ENCODE data around the gene SF3B3.
A peak's percentile ranks its signal among the peaks of the same experiment; 100 is the strongest.

The SF3B3 gene

DNA sequence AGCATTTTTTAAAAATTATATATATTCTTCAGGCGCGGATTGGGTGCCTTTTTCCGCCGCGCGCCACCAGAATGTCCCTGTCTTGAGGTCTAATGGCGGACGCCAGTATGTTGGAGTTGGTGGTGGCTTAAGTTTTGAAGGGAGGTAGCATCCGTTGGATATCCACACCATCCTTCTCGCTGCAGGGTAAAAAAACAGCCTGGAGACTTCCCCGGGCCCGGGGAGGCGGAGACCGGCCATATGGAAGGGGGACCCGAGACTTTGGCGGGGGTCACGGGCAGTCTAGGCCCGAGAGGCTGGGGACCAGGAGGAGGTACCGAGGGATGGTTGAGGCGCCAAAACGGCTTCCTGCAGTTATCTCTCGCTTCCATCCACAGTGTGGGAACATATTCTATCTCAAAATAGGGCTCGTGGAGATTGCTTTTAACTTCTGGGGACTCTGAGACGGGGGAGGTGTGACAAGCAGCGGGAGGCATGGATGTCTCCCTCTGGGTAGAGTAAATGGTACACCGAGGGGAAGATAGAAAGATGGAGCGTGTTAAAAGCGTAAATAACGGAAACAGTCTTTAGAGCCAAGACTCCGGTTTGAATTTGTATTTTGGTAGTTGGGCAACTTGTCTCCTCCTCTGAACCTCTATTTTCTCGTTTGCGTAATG, at the start of gene SF3B3:
Gene SF3B3, plus strand, starts transcription at position 74 of the 656 bp plus-strand sequence. CDS start 2,841 bp downstream, outside the sequence.
- DNase-seq, result peak in 1 of 2 experiments; percentile 92

DNA sequence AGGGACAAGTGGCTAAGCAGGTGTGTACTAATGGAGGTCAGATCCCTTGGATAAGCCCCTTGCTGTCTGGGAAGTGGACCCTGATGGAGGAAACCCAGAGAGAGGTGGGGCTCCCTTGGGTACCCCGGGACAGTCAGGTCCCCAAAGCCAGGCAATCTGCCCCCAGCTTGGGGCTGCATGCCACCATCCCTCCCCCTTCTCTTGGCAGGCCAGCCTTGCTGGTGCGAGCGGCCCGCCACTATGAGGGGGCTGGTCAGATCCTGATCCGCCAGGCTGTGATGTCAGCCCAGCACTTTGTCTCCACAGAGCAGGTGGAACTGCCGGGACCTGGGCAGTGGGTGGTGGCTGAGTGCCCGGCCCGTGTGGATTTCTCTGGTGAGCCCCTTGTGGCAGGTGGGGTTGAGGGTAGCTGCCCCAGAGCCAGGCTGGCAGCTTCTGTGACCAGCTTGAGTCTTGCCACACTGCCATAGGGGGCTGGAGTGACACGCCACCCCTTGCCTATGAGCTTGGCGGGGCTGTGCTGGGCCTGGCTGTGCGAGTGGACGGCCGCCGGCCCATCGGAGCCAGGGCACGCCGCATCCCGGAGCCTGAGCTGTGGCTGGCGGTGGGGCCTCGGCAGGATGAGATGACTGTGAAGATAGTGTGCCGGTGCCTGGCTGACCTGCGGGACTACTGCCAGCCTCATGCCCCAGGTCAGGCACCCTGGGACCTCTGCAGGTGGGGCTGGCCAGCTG, 49.1 kb upstream of the SF3B3 start:
- DNase-seq, result no peak

DNA sequence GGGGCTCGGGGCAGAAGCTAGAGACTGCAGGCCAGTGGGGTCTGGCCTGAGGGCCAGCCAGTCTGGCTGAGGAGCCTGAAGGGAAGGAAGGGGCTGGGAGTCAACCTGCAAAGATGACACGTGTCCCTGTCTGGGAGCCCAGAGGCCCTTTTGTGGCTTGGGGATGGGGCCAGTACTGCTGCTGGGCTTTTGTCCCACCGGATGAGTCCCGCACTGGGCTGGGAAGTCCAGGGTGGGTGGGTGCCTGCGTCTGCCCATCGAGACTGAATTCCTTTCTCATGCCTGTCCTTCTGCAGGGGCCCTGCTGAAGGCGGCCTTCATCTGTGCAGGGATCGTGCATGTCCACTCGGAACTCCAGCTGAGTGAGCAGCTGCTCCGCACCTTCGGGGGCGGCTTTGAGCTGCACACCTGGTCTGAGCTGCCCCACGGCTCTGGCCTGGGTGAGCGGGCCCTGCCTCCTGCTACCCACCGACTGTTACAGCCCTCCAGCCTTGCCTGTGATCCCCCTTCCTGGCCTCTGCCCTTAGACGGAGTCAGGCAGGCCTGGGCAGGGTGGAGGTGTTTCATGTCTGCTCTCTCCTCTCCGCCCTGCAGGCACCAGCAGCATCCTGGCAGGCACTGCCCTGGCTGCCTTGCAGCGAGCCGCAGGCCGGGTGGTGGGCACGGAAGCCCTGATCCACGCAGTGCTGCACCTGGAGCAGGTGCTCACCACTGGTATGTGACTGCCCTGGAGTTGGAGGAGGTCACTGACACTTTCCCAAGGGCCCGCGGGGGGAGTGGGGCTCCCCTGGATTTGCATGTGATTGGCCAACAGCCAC, 48.4 kb upstream of the SF3B3 start:
- DNase-seq, result no peak

DNA sequence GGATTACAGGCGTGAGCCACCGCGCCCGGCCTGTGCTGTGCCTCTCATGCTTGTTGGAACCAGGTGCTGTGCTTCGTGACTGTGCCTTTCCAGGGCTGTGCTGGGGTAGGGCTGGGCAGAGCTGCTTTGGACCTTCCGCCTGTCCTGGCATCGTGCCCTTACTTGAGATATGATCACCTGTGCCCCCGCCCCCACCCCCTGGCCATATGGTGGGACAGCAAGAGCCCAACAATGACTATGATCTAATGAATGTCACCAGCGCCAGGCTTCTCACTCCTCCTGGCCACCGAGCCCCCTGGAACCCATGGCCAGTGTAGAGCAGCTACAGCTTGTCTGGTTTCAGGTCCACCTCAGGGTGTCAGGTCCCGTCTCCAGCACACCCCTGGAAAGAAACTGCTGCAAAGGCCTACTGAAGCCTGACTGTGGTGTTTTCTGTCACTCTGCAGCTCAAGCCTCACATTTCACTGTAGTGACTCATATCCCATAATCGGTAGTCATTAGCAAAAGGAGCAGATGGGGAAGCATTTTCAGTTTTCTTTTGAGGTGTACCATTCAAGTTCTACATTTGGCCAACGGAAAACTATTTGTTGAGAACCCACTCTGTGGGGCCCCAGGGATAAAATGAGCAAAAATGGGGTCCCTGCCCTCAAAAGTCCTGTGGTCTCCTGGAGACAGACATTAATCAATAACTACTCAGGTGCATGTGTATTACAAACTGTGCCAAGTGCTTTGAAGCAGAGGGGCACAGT, 47.2 kb upstream of the SF3B3 start:
- DNase-seq, result peak in 1 of 2 experiments; percentile 66

DNA sequence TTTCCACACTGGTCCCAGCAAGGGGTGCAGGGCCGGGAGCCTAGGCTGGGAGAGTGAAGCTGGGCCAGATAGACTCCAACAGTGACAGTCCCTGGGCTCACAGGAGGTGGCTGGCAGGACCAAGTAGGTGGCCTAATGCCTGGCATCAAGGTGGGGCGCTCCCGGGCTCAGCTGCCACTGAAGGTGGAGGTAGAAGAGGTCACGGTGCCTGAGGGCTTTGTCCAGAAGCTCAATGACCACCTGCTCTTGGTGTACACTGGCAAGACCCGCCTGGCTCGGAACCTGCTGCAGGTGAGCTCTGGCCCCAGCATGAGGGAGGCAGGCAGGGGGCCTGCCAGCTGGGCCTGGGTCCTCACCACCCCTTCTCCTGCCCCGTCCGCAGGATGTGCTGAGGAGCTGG, 45.4 kb upstream of the SF3B3 start:
- no peak for DNase-seq

DNA sequence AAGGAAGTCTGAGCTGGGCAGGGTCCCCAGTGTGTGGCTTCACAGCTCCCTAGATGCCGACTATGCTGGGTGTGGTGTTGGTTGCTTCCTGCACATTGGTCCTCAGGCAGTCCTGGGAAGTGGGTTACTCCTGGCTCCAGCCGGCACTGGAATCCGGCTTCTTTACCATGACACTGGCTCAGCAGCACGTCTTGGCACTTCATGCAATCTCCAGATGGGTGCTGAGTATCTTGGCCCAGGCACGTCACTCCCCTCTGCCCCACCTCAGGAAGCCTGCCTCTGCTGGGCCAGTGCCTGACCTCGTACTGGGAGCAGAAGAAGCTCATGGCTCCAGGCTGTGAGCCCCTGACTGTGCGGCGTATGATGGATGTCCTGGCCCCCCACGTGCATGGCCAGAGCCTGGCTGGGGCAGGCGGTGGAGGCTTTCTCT, 44.7 kb upstream of the SF3B3 start:
- no peak for DNase-seq

DNA sequence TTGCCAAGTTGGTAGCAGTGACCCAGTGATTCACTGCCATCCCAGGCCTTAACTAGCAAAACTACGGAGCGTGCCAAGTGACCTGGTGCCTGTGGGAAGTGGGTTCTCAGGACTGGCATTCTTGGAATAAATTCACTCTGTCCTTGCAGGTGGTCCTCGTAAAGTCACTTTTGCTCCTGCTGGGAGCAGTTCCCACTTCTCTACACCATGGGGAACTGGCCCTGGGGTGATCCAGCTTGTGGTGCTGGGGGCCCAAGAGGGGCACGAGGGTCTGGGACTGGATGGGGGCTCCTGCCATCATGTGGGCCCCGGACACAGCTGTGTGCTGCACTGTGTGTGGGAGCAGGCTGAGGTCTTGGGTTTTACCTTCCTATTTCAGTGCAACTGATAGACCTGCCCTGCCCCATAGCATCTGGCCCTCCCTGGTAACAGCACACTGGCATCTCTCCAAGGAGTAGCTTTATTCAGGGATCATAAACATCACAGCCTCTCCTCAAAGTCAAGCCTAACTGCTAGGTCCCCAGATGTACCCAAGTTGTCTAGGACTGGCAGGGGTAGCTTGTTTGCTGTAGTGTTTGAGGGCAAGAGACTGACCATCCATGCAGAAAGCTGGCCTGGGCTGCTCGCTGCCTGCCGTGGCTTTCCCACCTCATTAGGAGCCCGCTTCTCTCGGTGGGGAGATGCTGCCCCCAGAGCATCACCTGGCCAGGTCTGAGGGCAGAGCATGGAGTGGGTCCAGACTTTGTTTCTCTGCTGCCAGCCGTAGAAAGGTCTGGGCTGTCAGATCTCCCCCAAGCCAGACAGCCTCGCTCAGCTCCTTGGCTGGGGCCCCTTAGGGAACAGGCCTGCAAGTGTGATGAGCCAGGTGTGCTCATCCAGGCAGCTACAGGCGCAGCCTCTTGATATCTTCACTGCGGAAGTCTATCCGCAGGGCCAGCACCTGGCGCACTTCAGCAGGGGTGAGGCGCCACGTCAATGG, 43.2 kb upstream of the SF3B3 start:
- no peak for DNase-seq

DNA sequence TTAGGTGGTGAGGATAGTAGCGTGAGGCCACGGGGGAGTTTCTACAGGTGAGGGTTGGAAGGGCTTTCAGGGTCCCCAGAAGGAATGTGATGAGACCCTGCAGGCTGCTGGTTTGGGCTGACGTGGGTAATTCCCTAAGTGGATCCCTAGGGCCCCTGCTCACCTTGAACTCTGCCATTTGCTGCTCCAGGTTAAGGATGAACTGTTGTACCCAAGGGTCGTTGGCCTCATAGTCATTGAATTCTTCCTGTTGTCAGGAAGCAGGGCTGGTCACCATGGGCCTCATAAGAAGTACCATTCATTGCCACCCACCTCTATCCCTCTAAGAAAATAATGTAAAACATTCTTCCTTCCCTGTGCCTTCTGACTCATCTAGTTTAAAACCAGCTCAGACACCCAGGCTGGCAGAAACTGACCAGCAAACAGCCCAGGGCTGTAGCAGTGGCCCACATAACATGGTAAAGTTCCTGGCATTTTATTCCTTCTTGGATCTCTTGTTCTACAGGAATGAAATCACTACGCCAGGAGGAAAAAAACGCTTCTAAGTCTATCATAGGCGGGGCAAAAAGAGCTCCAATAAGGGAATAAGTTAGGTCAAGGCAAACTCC, 41.6 kb upstream of the SF3B3 start:
- DNase-seq, result no peak

DNA sequence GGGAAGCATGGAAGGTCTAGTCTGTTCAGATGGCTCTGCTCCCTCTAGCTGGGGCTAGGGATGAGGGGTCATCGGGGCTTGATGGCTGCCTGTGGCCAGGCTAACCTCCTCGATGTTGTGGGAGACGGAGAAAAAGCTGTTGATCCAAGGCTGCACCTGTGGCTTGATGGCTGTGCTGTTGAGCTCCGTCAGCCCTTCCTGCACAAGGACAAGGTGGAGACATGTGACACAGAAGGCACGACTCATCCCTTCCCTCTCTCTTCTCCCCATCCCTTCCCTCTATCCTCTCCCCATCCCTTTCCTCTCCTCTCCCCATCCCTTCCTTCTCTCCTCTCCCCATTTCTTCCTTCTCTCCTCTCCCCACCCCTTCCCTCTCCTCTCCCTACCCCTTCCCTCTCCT, 41.0 kb upstream of the SF3B3 start:
- no peak for DNase-seq

DNA sequence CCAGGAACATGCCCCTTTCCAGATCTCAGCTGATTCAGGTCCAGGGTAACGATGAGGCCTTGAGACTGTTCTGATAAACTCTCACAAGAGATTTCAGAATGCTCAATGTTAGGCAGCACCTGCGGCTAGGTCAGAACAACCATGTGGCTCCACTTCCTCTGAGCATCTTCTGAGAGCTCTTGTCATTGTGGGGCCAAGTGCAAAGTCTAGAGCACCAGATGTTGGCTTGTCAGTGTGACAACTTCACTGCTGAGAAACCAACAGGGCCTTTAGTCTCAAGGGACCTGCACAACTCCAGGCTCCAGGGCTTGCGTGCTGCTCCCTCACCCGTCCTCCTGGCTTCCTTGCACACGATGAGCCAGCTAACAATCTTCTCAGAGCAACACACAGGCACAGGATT, 40.2 kb upstream of the SF3B3 start:
- DNase-seq, result no peak

DNA sequence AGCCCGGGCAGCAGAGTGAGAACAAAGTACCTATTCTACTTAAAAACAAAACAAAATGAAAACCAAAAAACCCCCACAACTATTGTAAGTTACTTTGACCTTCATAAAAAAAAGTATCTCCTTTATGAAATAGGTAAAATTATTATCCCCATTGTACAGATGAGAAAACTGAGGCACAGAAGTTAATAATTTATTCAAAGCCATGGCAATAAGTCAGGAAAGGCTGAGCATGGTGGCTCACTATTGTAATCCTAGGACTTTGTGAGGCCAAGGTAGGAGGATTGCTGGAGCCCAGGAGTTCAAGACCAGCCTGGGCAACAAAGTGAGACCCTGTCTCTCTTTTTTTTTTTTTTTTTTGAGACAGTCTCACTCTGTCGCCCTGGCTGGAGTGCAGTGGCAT, 38.7 kb upstream of the SF3B3 start:
- DNase-seq, result no peak

DNA sequence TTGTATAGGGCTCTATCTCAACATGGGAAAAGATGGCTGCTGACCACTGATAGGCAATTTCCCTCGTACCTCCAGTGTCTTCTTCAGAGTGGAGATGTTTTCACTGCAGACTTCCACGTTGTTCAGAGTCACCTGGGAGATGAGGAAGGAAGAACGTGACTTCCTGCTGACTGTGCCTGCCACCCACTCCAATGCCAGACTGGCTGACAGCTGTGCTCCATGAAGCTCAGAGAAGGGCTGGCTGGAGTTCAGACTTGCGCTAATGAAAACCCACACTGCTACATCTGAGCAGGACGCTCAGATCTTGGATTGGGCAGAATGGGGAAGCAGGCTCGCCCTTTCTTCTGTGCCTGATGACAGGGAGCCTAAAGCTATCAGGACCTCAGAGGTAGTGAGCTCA, 33.4 kb upstream of the SF3B3 start:
- no peak for DNase-seq

DNA sequence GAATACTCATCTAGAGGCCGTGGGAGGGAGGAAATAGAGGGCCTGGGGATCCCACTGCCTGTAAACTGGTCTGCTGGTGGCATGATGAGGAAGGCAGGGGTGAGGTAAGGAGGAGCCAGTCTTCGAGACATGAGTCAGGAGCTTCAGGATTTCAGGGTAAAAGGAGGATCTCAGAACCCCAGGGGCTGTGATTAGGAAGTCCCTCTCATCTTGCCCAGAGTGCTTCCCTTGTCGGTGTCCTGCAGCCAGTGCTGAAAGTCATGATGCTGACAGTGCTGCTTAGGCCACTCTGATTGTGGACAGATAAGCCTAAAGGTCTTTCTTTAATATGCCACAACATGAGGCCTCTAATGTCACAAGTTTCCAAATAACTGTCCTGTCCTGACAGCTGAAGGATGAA, 29.8 kb upstream of the SF3B3 start:
- no peak for DNase-seq

DNA sequence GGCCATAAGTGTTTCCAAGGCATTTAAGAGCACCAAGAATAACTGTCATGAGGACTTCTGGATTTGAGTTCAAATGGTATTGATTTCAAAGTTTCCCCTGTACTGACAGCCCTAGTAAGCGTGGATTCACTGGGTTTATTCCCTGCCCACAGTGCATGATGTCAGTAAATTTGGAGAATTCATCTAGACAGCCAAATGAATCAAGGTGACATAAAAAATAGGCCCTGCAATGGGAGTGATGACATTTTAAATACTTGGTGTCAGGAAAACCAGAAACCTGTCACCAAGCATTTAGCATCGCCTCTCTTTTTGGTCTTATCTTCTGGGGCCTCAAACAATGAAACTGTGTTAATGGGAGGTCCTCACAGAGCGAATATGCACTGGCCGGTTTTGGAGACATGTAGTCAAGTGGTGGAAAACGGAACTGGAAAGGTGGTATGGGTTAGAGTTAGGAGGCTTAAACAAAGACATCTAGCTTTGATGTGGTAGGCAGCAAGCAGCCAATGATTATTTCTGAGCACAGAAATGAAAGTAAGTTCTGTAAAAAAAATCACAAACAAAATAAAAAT, 29.3 kb upstream of the SF3B3 start:
- no peak for DNase-seq

DNA sequence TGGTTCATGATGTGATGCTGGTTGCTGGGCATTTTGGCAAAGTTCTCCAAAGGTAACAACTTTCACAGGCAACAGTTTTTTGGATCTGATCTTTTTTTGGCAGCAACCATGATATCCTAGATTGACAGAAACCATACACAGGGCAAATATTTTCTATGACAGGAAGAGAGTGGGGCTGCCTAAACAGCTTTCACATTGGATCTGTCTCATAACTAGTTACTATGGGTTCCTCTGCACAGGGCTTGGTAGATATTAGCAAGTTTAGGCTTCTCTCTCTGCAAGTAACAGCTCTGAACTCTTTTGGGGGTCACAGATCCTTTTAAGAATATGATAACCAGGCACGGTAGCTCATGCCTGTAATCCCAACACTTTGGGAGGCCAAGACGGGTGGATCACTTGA, 28.8 kb upstream of the SF3B3 start:
- no peak for DNase-seq

DNA sequence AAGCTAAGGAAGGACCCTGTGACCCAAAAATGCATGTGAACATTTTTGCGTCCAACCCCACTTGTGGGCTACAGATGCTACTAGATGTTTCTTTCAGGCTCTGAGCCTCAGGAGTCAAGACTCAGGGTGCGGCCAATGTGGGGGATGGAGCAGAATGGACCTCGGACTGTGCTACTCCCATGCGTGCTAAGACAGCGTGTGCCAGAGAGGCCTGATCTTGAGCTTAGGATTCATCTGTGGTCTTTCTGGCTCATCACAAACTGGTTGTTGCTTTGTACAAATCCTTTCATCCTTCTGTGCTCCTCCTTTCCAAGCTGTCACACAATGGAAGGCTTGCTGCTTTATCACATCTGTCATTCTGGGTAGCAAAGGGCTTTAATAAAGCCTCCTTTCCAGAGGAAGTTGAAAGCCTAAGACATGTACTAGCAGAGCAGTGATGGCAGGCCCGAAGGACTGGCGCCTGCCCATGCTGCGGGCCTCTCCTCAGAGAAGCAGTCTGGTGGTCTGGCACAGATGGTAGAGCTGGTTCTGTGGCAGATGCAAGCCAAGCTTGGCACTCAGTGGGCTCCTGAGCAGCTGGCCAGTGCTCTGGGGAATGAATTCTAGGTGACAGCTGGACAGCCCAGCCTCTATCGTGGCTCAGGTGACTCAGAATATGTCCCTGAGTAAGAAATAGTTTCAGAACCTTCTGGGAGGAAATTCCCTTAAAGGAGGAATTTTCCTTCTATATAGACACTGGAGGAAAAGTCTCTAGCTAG, 28.0 kb upstream of the SF3B3 start:
- no peak for DNase-seq

DNA sequence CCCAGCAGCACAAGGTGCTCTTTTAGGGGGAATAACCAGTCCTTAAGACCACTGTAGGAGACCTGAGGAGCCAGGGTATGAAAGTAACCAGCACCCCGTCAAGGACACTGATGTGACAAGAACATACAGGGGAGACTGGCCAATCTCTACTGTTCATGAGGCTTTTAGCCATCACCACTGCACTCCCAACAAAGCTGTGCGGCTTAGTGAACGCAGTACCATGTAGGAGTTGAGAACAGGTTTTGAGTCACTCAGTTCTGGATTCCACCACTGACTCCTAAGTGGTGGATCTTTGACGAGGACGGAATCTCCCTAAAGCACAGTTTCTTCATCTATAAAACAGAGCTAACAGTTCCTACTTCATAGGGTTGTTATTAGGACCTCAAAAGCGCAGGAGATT, 27.1 kb upstream of the SF3B3 start:
- DNase-seq, result no peak

DNA sequence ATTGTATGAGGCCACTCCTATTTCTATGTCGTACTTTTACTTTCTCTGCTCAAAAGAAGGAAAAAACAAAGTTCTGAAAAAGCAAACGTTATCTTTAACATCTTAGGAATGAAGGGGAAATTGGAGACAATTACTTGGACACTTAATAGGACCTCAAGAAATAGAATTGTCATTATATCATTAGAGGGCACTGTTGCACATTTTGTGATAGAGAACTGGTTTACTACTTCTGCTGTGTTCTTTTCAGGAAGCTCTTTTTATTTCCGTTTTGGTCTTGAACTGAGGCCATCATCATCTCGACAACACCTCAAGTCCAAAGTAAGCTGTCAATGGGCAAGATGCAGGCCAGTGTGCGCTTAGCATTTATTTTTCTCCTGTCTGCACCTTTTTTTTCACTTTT, 14.9 kb upstream of the SF3B3 start:
- DNase-seq, result peak in 1 of 2 experiments; percentile 18

DNA sequence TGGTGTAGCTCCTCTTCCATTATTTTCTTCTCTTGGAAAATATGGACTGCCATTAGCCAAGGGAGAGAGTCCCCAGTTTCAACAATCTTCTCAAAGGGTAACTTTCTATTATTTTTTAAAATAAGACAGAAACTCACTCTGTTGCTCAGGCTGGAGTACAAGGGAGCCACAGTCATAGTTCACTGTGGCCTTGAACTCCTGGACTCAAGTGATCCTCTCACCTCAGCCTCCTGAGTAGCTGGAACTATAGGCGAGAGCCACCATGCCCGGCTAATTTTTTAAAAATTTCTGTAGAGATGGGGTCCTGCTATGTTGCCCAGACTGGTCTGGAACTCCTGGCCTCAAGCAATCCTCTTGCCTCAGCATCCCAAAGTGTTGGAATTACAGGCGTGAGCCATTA, 13.4 kb upstream of the SF3B3 start:
- no peak for DNase-seq

DNA sequence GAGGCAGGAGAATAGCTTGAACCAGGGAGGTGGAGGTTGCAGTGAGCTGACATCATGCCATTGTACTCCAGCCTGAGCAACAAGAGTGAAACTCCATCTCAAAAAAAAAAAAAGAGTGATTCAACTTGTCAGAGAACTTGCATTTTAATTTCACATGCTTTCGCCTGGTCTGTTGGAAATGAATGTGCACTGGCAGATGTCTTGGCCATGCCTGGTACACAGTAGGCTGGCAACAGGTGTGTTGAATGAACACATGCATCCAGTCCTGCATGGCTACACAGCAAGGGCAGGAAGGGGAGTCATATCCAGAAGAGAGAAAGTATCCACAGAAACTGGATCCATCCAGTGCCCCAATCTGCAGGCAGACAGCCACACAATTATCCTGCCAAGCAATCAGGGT, 11.8 kb upstream of the SF3B3 start:
- no peak for DNase-seq
